ENCODE measurements around the gene MTAP. TPM values are rescaled to one million over a fixed set of nuclear protein-coding genes. Genes with fewer than 3 reads are reported as not detected.
A peak's percentile ranks its signal among the peaks of the same experiment; 100 is the strongest.

MTAP gene
- 28.8 and 38.4 TPM in 2 replicates for total RNA-seq
- total RNA-seq (2013): 25.3 TPM
- 9.8 and 10.3 TPM in 2 replicates for polyA plus RNA-seq
- 11.2 and 13.4 TPM in 2 replicates for polyA minus RNA-seq

GRCh38 chr9:21802418-21803000 lies at the start of gene MTAP:
TSS of gene MTAP (plus strand) at chr9:21802636. CDS start at chr9:21802749, 113 bp downstream.
- POLR2A ChIA-PET: interaction anchor here (0.7 to 1.0 kb wide), 2 partner anchors 237 to 673 kb away, joined by 3 to 10 read pairs; no protein-coding TSS in a partner anchor
- Histone ChIP-seq H3K36me3 (replicated peaks in 1 of 2; ENCODE audit: control extremely low read depth in 1 of 2, control insufficient read depth in 1 of 2, extremely low read depth in 1 of 2, insufficient read depth in 2 of 2, low read length in 1 of 2) (no peaks in the 10 kb centered on the region), H3K27ac (ENCODE audit: low read length in 2 of 2) (peak within 1 kb of the TSS; percentile 24 to 71), H3K9me3 (ENCODE audit: control extremely low read depth in 1 of 3, control insufficient read depth in 2 of 3, insufficient read depth in 1 of 3, low read length in 2 of 3) (no peaks in the 10 kb centered on the region), H2AFZ (ENCODE audit: insufficient read depth, low read depth, low read length, poor library complexity, severe bottlenecking) (peak within 1 kb of the TSS; percentile 94), H3K27me3 (replicated peaks in 1 of 4; ENCODE audit: control extremely low read depth in 1 of 4, control insufficient read depth in 3 of 4, insufficient read depth in 4 of 4, low read length in 3 of 4) (peaks cover 0 to 8% (median 2%) of the 10 kb centered on the region in 4 experiments), H3K4me1 (ENCODE audit: control insufficient read depth in 2 of 2, insufficient read depth in 2 of 2, low read length in 2 of 2) (peaks cover 25 to 26% of the 10 kb centered on the region in 2 donors), H3K4me3 (ENCODE audit: control extremely low read depth in 1 of 5, extremely low read depth in 1 of 5, insufficient read depth in 1 of 5, low read depth in 2 of 5, low read length in 4 of 5) (peak within 1 kb of the TSS; percentile 68 to 94 (median 84)), H3K9ac (ENCODE audit: low read length) (peak within 1 kb of the TSS; percentile 86), H3K4me2 (replicated peaks; ENCODE audit: low read depth, low read length, poor library complexity, severe bottlenecking) (peak within 1 kb of the TSS; percentile 89), H4K20me1 (ENCODE audit: control insufficient read depth, insufficient read depth, low read length, poor library complexity, severe bottlenecking) (peaks cover 11% of the 10 kb centered on the region), H3K79me2 (ENCODE audit: control insufficient read depth, insufficient read depth, low read length) (peaks cover 52% of the 10 kb centered on the region)
- intact Hi-C loops (cut with micrococcal nuclease): loop anchor here (1.0 to 5.0 kb wide), 4 partner anchors 11 to 420 kb away; no protein-coding TSS in a partner anchor
- CTCF ChIA-PET: interaction anchor here (0.6 to 7.2 kb wide), 5 partner anchors 11 to 442 kb away, joined by 3 to 41 read pairs (median 5); partner anchors contain the start of gene CDKN2B
- peaks cover 49% of the 10 kb centered on the region for H3K4me1 Mint-ChIP-seq
- peak within 1 kb of the TSS; percentile 99 for H3K4me3 Mint-ChIP-seq
- H3K27ac Mint-ChIP-seq: peak within 1 kb of the TSS; percentile 83
- no peaks in the 10 kb centered on the region for H3K9me3 Mint-ChIP-seq (ENCODE audit: insufficient read depth)
- peaks cover 13% of the 10 kb centered on the region for H3K27me3 Mint-ChIP-seq
- peak; percentile 80 for DNase-seq
- TF ChIP-seq EZH2 (IDR thresholded peaks at IDR 0.05; ENCODE audit: borderline replicate concordance, insufficient read depth, low read depth, low read length, poor library complexity, severe bottlenecking) (no peak), CTCF (IDR thresholded peaks at IDR 0.05) (no peak)
- 1% methylated on average over 41 of the region's 48 CpGs for WGBS (ENCODE audit: insufficient coverage)
- ATAC-seq (ENCODE audit: low read depth): peak; percentile 88

GRCh38 chr9:21753523-21753922 lies 48.9 kb upstream of the MTAP start:
- Histone ChIP-seq H2AFZ (ENCODE audit: insufficient read depth, low read depth, low read length, poor library complexity, severe bottlenecking) (no peak overlapping the region), H3K36me3 (replicated peaks in 1 of 2; ENCODE audit: control extremely low read depth in 1 of 2, control insufficient read depth in 1 of 2, extremely low read depth in 1 of 2, insufficient read depth in 2 of 2, low read length in 1 of 2) (no peaks in the 10 kb centered on the region), H3K4me3 (ENCODE audit: control extremely low read depth in 1 of 5, extremely low read depth in 1 of 5, insufficient read depth in 1 of 5, low read depth in 2 of 5, low read length in 4 of 5) (no peak overlapping the region), H3K4me2 (replicated peaks; ENCODE audit: low read depth, low read length, poor library complexity, severe bottlenecking) (no peak overlapping the region), H3K27me3 (replicated peaks in 1 of 4; ENCODE audit: control extremely low read depth in 1 of 4, control insufficient read depth in 3 of 4, insufficient read depth in 4 of 4, low read length in 3 of 4) (peaks cover 0 to 12% (median 4%) of the 10 kb centered on the region in 4 experiments), H3K9ac (ENCODE audit: low read length) (no peak overlapping the region), H3K9me3 (ENCODE audit: control extremely low read depth in 1 of 3, control insufficient read depth in 2 of 3, insufficient read depth in 1 of 3, low read length in 2 of 3) (no peaks in the 10 kb centered on the region), H3K4me1 (ENCODE audit: control insufficient read depth in 2 of 2, insufficient read depth in 2 of 2, low read length in 2 of 2) (no peaks in the 10 kb centered on the region), H3K27ac (ENCODE audit: low read length in 2 of 2) (no peak overlapping the region), H4K20me1 (ENCODE audit: control insufficient read depth, insufficient read depth, low read length, poor library complexity, severe bottlenecking) (no peaks in the 10 kb centered on the region), H3K79me2 (ENCODE audit: control insufficient read depth, insufficient read depth, low read length) (no peaks in the 10 kb centered on the region)
- CTCF ChIA-PET: no interaction called here
- POLR2A ChIA-PET: no interaction called here
- DNase-seq: no peak
- Mint-ChIP-seq H3K4me3 (no peak overlapping the region), H3K27me3 (peaks cover 40% of the 10 kb centered on the region), H3K4me1 (no peaks in the 10 kb centered on the region), H3K27ac (no peak overlapping the region), H3K9me3 (ENCODE audit: insufficient read depth) (no peaks in the 10 kb centered on the region)
- intact Hi-C loops (cut with micrococcal nuclease): no loop called here
- WGBS (ENCODE audit: insufficient coverage): no CpG with 5 or more reads among the region's 1 CpG
- TF ChIP-seq CTCF (IDR thresholded peaks at IDR 0.05) (no peak), EZH2 (IDR thresholded peaks at IDR 0.05; ENCODE audit: borderline replicate concordance, insufficient read depth, low read depth, low read length, poor library complexity, severe bottlenecking) (no peak)
- no peak for ATAC-seq (ENCODE audit: low read depth)

Data from B cell (primary cell).